Parathyroid adenoma (tissue), 2 donors: ENCODE measurements around the gene VPS18.

ENCODE experiments used
- H2AFZ ChIP-seq: fragments of 300-600 bp; sonication (generic); one replicate; pipeline ENCODE4 v1.7.0; 2017; ENCODE audit warnings: antibody characterized with exemption, mild to moderate bottlenecking
- H3K27ac ChIP-seq: fragments of 300-600 bp; sonication (generic); one replicate; pipeline ENCODE4 v1.7.0; 2017
- H3K27me3 ChIP-seq: fragments of 300-600 bp; sonication (generic); one replicate; pipeline ENCODE4 v1.7.0; 2017; ENCODE audit warnings: low read length; ENCODE audit not compliant: control insufficient read depth, insufficient read depth
- H3K36me3 ChIP-seq: fragments of 300-600 bp; sonication (generic); one replicate; pipeline ENCODE4 v1.7.0; 2017; ENCODE audit warnings: low read length; ENCODE audit not compliant: control insufficient read depth, insufficient read depth
- H3K4me1 ChIP-seq: fragments of 300-600 bp; sonication (generic); one replicate; pipeline ENCODE4 v1.7.0; 2017; ENCODE audit warnings: control low read depth
- H3K4me2 ChIP-seq: fragments of 300-600 bp; sonication (generic); one replicate; pipeline ENCODE4 v1.7.0; 2017; ENCODE audit warnings: low read length
- H3K4me3 ChIP-seq: fragments of 300-600 bp; sonication (generic); one replicate; pipeline ENCODE4 v1.7.0; 2017; ENCODE audit warnings: low read depth, low read length
- H3K79me2 ChIP-seq: fragments of 300-600 bp; sonication (generic); one replicate; pipeline ENCODE4 v1.7.0; 2017; ENCODE audit warnings: control low read depth
- H3K9ac ChIP-seq: fragments of 300-600 bp; sonication (generic); one replicate; pipeline ENCODE4 v1.7.0; 2017; ENCODE audit warnings: mild to moderate bottlenecking
- H3K9me3 ChIP-seq: fragments of 300-600 bp; sonication (generic); one replicate; pipeline ENCODE4 v1.7.0; 2017; ENCODE audit warnings: low read length; ENCODE audit not compliant: control insufficient read depth
- TF ChIP-seq, protein P1 (sequence below): fragments of 300-600 bp; sonication (generic); IDR thresholded peaks from one replicate; pipeline ENCODE4 v1.7.0; 2017; ENCODE audit warnings: antibody characterized with exemption, mild to moderate bottlenecking
- donor health status: primary hyperparathyroidism.

VPS18 gene

DNA sequence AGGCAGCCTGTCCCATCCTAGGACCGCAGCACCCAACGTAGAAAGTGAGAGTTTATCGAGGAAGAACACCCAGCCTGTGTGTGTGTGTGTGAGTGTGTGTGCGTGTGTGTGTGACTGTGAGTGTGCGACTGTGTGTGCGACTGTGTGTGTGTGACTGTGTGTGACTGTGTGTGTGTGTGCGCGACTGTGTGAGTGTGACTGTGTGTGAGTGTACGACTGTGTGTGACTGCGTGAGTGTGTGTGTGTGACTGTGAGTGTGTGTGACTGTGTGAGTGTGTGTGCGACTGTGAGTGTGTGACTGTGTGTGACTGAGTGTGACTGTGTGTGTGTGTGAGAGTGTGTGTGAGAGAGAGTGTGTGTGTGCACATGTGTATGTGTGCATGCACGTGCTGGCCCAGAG, 19.8 kb downstream of the VPS18 start:
- H3K4me2 ChIP-seq = no peak overlapping the region
- H3K27me3 ChIP-seq = no peaks in the 10 kb centered on the region
- H2AFZ ChIP-seq = no peak overlapping the region
- no peak overlapping the region for H3K27ac ChIP-seq
- no peak overlapping the region for H3K9ac ChIP-seq
- H3K79me2 ChIP-seq = no peaks in the 10 kb centered on the region
- H3K4me1 ChIP-seq = no peaks in the 10 kb centered on the region
- TF ChIP-seq, protein P1, sequence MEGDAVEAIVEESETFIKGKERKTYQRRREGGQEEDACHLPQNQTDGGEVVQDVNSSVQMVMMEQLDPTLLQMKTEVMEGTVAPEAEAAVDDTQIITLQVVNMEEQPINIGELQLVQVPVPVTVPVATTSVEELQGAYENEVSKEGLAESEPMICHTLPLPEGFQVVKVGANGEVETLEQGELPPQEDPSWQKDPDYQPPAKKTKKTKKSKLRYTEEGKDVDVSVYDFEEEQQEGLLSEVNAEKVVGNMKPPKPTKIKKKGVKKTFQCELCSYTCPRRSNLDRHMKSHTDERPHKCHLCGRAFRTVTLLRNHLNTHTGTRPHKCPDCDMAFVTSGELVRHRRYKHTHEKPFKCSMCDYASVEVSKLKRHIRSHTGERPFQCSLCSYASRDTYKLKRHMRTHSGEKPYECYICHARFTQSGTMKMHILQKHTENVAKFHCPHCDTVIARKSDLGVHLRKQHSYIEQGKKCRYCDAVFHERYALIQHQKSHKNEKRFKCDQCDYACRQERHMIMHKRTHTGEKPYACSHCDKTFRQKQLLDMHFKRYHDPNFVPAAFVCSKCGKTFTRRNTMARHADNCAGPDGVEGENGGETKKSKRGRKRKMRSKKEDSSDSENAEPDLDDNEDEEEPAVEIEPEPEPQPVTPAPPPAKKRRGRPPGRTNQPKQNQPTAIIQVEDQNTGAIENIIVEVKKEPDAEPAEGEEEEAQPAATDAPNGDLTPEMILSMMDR = no peak
- H3K4me3 ChIP-seq = no peak overlapping the region
- no peaks in the 10 kb centered on the region for H3K9me3 ChIP-seq
- no peaks in the 10 kb centered on the region for H3K36me3 ChIP-seq

DNA sequence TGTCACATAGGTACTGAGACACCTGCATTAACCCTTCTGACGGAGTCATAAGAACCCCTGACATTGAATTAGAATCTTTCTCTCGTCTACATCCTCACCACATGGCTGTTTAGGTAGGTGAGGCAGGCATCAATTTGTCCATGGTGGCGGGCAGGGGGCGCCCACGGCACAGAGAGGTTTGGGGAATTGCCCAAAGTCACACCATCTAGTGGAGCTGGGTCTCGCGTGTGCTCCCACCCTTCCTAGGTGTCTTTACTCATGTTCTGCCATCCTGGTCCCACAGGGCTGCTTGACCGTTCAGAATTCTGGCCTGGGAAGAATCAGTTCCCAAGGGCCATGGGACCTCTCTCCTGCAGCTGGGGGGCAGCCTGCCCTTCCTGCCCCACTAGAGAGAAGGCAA, 20.2 kb downstream of the VPS18 start:
- TF ChIP-seq, protein P1 = no peak
- Histone ChIP-seq H2AFZ (no peak overlapping the region), H3K4me2 (no peak overlapping the region), H3K79me2 (no peaks in the 10 kb centered on the region), H3K4me3 (no peak overlapping the region), H3K27ac (no peak overlapping the region), H3K4me1 (no peaks in the 10 kb centered on the region), H3K36me3 (no peaks in the 10 kb centered on the region), H3K9me3 (no peaks in the 10 kb centered on the region), H3K9ac (no peak overlapping the region), H3K27me3 (no peaks in the 10 kb centered on the region)

DNA sequence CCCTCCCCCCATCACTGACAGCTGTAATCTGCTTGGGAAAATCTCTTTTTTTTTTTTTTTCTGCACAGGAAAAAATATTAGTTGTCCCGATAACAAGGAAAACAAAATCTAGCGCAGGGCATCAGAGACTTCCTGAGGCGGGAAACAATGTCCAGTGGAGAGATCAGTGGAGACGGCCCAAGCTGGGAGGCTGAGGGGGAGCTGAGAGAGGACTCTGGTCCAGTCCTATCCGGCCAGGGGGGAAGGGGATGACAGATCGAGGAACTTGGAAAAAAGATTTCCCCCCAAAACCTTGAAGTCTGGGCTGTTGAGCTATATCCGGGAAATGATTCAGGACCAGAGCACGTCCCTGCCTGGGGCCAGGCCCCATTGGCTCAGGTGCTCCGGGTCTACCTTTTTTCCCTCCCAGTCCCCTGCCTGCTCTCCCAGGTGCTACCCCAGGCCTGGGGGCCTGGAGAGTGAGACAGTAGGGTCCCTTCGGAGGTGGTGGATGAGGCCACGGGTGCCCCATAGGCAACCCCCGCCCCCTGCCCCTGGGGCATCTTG, 20.9 kb downstream of the VPS18 start:
- TF ChIP-seq, protein P1 = no peak
- H3K4me3 ChIP-seq = no peak overlapping the region
- H3K4me2 ChIP-seq = no peak overlapping the region
- H3K27me3 ChIP-seq = no peaks in the 10 kb centered on the region
- no peak overlapping the region for H2AFZ ChIP-seq
- no peak overlapping the region for H3K9ac ChIP-seq
- no peaks in the 10 kb centered on the region for H3K9me3 ChIP-seq
- H3K27ac ChIP-seq = no peak overlapping the region
- H3K36me3 ChIP-seq = no peaks in the 10 kb centered on the region
- no peaks in the 10 kb centered on the region for H3K4me1 ChIP-seq
- H3K79me2 ChIP-seq = no peaks in the 10 kb centered on the region

DNA sequence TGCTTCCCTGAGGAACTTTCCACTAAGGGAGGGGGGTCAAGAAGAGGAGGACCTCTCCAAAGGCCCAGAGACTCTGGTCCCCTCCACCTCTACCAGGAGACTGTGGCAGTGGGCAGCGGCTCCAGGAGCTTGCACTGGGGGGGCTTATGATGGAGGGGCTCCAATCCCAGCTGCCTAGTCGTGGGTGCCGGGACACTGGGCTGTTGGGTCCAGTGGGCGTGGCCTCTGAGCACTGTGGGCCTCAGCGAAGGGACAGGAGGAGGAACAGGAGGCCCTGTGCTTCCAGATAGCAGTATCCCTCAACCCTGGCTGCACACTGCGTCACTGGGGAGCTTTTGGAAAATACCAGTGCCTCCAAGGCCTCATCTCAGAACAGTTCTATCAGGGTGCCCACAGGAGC, 21.4 kb downstream of the VPS18 start:
- Histone ChIP-seq H3K9ac (no peak overlapping the region), H3K4me1 (no peaks in the 10 kb centered on the region), H3K4me2 (no peak overlapping the region), H2AFZ (no peak overlapping the region), H3K27me3 (no peaks in the 10 kb centered on the region), H3K4me3 (no peak overlapping the region), H3K36me3 (no peaks in the 10 kb centered on the region), H3K79me2 (no peaks in the 10 kb centered on the region), H3K9me3 (no peaks in the 10 kb centered on the region), H3K27ac (no peak overlapping the region)
- TF ChIP-seq, protein P1 = no peak

DNA sequence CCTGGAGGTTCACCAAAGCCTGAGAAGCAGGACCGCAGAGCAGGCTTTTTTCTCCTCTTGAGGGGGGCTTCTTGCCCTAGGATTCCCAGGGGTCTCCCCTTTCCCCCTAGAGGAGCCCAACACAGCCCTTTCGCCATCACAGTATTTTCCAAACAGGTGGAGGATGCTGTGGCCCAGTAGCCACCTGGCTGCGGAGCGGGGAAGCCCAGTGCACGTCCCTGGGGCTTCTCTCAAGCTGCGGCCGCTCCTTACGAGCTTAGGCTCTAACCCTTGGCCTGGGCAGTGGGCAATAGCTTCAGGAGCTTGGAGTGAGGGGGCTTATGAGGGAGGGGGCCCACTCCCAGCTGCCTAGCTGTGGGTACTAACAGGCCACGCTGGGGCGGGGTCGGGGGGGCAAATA, 23.3 kb downstream of the VPS18 start:
- no peak overlapping the region for H3K4me3 ChIP-seq
- H3K4me2 ChIP-seq = no peak overlapping the region
- no peak overlapping the region for H2AFZ ChIP-seq
- H3K9me3 ChIP-seq = no peaks in the 10 kb centered on the region
- H3K36me3 ChIP-seq = no peaks in the 10 kb centered on the region
- TF ChIP-seq, protein P1 = no peak
- H3K4me1 ChIP-seq = no peaks in the 10 kb centered on the region
- no peak overlapping the region for H3K9ac ChIP-seq
- no peak overlapping the region for H3K27ac ChIP-seq
- no peaks in the 10 kb centered on the region for H3K79me2 ChIP-seq
- H3K27me3 ChIP-seq = no peaks in the 10 kb centered on the region
